ENCODE results near the gene WHRN.

DNA sequence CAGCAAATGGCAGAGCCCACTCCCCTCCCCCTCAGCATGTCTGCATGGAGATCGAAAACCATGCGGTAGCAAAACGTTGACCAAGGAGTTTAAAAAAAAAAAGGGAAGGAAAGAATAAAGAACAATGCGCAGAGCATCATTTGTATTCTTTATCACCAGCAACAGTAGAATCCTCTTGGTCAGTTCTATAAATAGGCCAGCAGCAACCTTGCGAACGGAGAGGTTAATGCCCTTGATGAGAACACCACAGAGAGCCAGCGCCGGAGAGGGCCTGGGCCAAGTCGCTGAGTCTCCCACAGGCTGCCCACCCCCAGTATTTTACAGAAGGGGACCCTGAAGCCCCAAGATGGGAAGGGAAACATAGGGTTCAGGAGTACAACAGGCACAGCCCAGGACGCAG, 22.7 kb downstream of the WHRN start:
- TF ChIP-seq, protein P1, sequence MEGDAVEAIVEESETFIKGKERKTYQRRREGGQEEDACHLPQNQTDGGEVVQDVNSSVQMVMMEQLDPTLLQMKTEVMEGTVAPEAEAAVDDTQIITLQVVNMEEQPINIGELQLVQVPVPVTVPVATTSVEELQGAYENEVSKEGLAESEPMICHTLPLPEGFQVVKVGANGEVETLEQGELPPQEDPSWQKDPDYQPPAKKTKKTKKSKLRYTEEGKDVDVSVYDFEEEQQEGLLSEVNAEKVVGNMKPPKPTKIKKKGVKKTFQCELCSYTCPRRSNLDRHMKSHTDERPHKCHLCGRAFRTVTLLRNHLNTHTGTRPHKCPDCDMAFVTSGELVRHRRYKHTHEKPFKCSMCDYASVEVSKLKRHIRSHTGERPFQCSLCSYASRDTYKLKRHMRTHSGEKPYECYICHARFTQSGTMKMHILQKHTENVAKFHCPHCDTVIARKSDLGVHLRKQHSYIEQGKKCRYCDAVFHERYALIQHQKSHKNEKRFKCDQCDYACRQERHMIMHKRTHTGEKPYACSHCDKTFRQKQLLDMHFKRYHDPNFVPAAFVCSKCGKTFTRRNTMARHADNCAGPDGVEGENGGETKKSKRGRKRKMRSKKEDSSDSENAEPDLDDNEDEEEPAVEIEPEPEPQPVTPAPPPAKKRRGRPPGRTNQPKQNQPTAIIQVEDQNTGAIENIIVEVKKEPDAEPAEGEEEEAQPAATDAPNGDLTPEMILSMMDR (optimal IDR thresholded peaks at IDR 0.05 in 1 of 3, IDR thresholded peaks at IDR 0.05 in 1 of 3, conservative IDR thresholded peaks at IDR 0.05 in 1 of 3; ENCODE audit: extremely low read depth in 1 of 3, insufficient read depth in 2 of 3, low read length in 3 of 3): no peak
- TF ChIP-seq EZH2 (IDR thresholded peaks at IDR 0.05; ENCODE audit: low read length): no peak

Data from keratinocyte (primary cell).